GM18517 (cell line): ENCODE results near the gene DCUN1D1.

Experiments
- ATAC-seq: cut with Tn5 transposase; IDR thresholded peaks from one replicate; pipeline ENCODE4 v1.9.1; 2021; ENCODE audit warnings: mild to moderate bottlenecking, moderate library complexity; ENCODE audit not compliant: unreplicated experiment

Gene DCUN1D1

GRCh38 chr3:182902236-182902635 is 78.1 kb downstream of the DCUN1D1 start:
- no peak for ATAC-seq

- ATAC-seq = no peak
Measured at GRCh38 chr3:182896553-182896952, 83.8 kb downstream of the DCUN1D1 start.

- ATAC-seq = no peak
Measured at GRCh38 chr3:182895513-182896112, 84.7 kb downstream of the DCUN1D1 start.

DNA sequence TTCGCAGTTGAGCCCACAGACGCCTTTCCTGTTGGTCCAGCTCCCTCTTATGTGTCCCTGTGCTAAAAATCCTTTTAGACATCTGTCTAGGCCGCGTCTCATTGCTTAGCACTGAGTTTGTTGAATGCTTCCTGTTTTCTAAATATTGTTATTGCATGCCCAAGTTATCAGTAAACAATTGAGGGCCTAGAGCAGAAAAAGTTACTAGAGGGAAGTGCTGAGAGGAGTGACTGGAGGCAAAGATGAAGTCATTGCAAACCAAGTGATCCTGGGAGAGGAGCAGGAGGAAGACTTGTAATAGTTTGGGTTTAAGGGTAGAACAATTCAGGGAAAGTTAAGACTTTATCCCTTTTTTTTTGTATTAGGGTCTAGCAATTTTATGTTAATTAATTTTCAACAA is 88.1 kb downstream of the DCUN1D1 start:
- no peak for ATAC-seq

DNA sequence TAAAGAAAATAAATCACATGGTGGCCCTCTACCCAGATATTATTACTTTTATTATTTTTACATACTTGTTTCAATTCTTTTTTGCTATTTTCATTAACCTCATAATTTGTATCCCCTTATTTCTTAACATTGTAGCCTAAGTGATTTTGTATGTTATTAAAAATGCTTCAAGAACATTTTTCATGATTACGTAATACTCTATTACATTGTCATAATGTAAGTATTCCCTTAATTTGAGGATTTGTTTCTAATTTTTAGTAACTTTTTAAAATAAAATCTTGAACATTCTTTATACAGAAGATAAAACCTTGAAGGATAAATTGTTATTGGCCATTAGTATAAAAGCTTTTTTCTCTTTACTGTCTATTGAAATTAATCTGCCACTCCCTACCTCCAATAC is 89.0 kb downstream of the DCUN1D1 start:
- ATAC-seq = no peak

DNA sequence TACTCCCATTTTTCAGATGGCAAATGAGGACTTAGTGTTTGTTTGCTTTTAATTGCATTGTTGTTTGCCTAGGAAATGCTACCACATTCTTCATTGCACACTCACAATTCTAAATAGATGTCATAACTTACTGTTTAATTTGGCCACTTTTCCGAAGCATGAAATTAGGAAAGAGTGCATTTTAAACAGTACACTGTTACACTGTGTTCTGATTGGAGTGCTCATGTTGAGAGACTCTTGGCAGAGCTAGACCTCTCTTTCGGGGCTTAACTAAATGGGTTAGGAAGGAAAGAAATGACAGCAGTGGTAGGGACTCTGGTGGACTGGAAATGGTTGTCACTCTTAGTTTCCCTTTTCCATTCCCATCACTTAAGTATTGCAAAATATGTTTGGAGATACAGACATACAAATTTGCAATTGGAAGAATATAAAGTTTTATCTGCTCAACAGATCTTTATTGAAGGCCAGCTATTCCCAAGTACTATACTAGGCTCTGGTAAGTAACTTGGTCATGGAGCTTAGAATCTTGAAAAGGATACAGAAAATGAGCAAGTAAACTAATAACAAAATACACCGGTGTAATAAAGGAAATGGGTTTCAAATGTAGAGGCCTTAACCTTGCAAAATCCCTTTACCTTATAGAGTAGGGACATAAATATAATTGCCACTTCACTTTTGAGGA is 90.2 kb downstream of the DCUN1D1 start:
- ATAC-seq = no peak
